RCC 7860 (cell line): ENCODE measurements around the gene TBC1D1.

ENCODE experiments used
- DNase-seq: peaks from one replicate; pipeline ENCODE4 v3.0.0-alpha.2; 2015; ENCODE audit warnings: low spot score
- FAIRE-seq: peaks from 2 replicates; lab custom pipeline; 2012; peaks lifted over from hg19 to GRCh38; lab: Jason Lieb, UNC

TBC1D1 gene

GRCh38 chr4:37884855-37885487 is 5.9 kb upstream of the TBC1D1 start:
- FAIRE-seq (no peak), DNase-seq (no peak)

GRCh38 chr4:37885496-37885895 is 5.4 kb upstream of the TBC1D1 start:
- FAIRE-seq (no peak), DNase-seq (no peak)

GRCh38 chr4:37889849-37890800 is 759 bp upstream of the TBC1D1 start:
- no peak for FAIRE-seq
- no peak for DNase-seq

- no peak for FAIRE-seq
Measured at GRCh38 chr4:37891260-37892159, 626 bp downstream of the TBC1D1 start.

GRCh38 chr4:37892641-37893040 is 1.8 kb downstream of the TBC1D1 start:
- no peak for DNase-seq
- FAIRE-seq: no peak

More at GRCh38 chr4:37891260-37892159, 626 bp downstream of the TBC1D1 start:
- no peak for DNase-seq

- DNase-seq: no peak
- no peak for FAIRE-seq
Measured at GRCh38 chr4:37893164-37893563, 2.3 kb downstream of the TBC1D1 start.

- DNase-seq (no peak), FAIRE-seq (no peak)
Measured at GRCh38 chr4:37895271-37895670, 4.4 kb downstream of the TBC1D1 start.

GRCh38 chr4:37896206-37896860 is 5.4 kb downstream of the TBC1D1 start:
- FAIRE-seq (no peak), DNase-seq (no peak)

GRCh38 chr4:37902212-37902611 is 11.3 kb downstream of the TBC1D1 start:
- FAIRE-seq: no peak
- DNase-seq: no peak

GRCh38 chr4:37902738-37903693 is 12.1 kb downstream of the TBC1D1 start:
- FAIRE-seq (no peak), DNase-seq (no peak)

- FAIRE-seq (no peak), DNase-seq (no peak)
Measured at GRCh38 chr4:37903901-37904300, 13.0 kb downstream of the TBC1D1 start.

GRCh38 chr4:37904824-37905223 is 13.9 kb downstream of the TBC1D1 start:
- DNase-seq (no peak), FAIRE-seq (no peak)

- FAIRE-seq: no peak
- DNase-seq: no peak
Measured at GRCh38 chr4:37905533-37906169, 14.8 kb downstream of the TBC1D1 start.

- no peak for FAIRE-seq
- no peak for DNase-seq
Measured at GRCh38 chr4:37908488-37909331, 17.8 kb downstream of the TBC1D1 start.

- no peak for FAIRE-seq
- DNase-seq: no peak
Measured at GRCh38 chr4:37909332-37910090, 18.6 kb downstream of the TBC1D1 start.

- FAIRE-seq (peak; percentile 14), DNase-seq (no peak)
Measured at GRCh38 chr4:37910091-37910486, 19.2 kb downstream of the TBC1D1 start.

- DNase-seq (no peak), FAIRE-seq (no peak)
Measured at GRCh38 chr4:37914539-37914938, 23.7 kb downstream of the TBC1D1 start.
